WTC11 (cell line): ENCODE measurements around the gene RBMXL2. TPM values are rescaled to one million over a fixed set of nuclear protein-coding genes. Genes with fewer than 3 reads are reported as not detected.

ENCODE experiments used
- ATAC-seq: fragments of 200-7000 bp; cut with Tn5 transposase; 2 replicates; pipeline ENCODE4 v1.10.0; 2021; ENCODE audit warnings: mild to moderate bottlenecking, moderate library complexity
- CTCF ChIA-PET: fragments of 300-600 bp; sonication (Branson Sonifier 250); formaldehyde crosslinking; loops from one replicate; lab custom pipeline; 2021; ENCODE audit warnings: antibody characterized with exemption; lab: Charles Lee
- POLR2A ChIA-PET: fragments of 350-600 bp; sonication (Branson Sonifier 250); formaldehyde crosslinking; loops from one replicate; lab custom pipeline; 2021; ENCODE audit warnings: antibody characterized with exemption; lab: Charles Lee
- DNase-seq: peaks from one replicate; pipeline ENCODE4 v3.0.0; 2021; ENCODE audit warnings: low spot score
- H3K27ac Mint-ChIP-seq: 2 replicates; pipeline ENCODE4 v1.8.0; 2021; ENCODE audit warnings: mixed read lengths
- H3K27me3 Mint-ChIP-seq: 2 replicates; pipeline ENCODE4 v1.8.0; 2021; ENCODE audit warnings: low read depth, mild to moderate bottlenecking, moderate library complexity, mixed read lengths
- H3K36me3 Mint-ChIP-seq: 2 replicates; pipeline ENCODE4 v1.8.0; 2021; ENCODE audit warnings: mixed read lengths
- H3K4me1 Mint-ChIP-seq: 2 replicates; pipeline ENCODE4 v1.8.0; 2022; ENCODE audit warnings: mixed read lengths
- H3K4me3 Mint-ChIP-seq: 2 replicates; pipeline ENCODE4 v1.8.0; 2021; ENCODE audit warnings: mild to moderate bottlenecking, moderate library complexity, mixed read lengths
- H3K9me3 Mint-ChIP-seq: 2 replicates; pipeline ENCODE4 v1.8.0; 2021; ENCODE audit warnings: mixed read lengths
- CBFB ChIP-seq: sonication (generic); formaldehyde crosslinking; IDR thresholded peaks from 2 replicates; pipeline ENCODE4 v1.8.1; 2022; ENCODE audit warnings: mild to moderate bottlenecking, low read depth, missing genetic modification reagents
- ETV6 ChIP-seq: sonication (generic); formaldehyde crosslinking; IDR thresholded peaks from 2 replicates; pipeline ENCODE4 v1.8.1; 2022; ENCODE audit warnings: mild to moderate bottlenecking, missing genetic modification reagents
- IRF2 ChIP-seq: sonication (generic); formaldehyde crosslinking; IDR thresholded peaks from 2 replicates; pipeline ENCODE4 v1.8.0; 2022; ENCODE audit warnings: low read depth, missing genetic modification reagents, borderline replicate concordance
- NFYB ChIP-seq: sonication (generic); formaldehyde crosslinking; conservative IDR thresholded peaks from 2 replicates; pipeline ENCODE4 v1.8.0; 2022; ENCODE audit warnings: low read depth, missing genetic modification reagents
- NR3C1 ChIP-seq: sonication (generic); formaldehyde crosslinking; conservative IDR thresholded peaks from 2 replicates; pipeline ENCODE4 v1.8.1; 2023; ENCODE audit warnings: low read depth, mild to moderate bottlenecking, missing genetic modification reagents
- OVOL2 ChIP-seq: fragments of 250-450 bp; sonication (Bioruptor Pico); IDR thresholded peaks from 2 replicates; pipeline ENCODE4 v1.9.0; 2021; ENCODE audit warnings: mild to moderate bottlenecking, borderline replicate concordance
- ZBTB21 ChIP-seq: sonication (generic); formaldehyde crosslinking; IDR thresholded peaks from 2 replicates; pipeline ENCODE4 v1.8.1; 2023; ENCODE audit warnings: mild to moderate bottlenecking, missing genetic modification reagents, borderline replicate concordance
- ZNF219 ChIP-seq: sonication (generic); formaldehyde crosslinking; IDR thresholded peaks from 2 replicates; pipeline ENCODE4 v1.8.0; 2023; ENCODE audit warnings: missing genetic modification reagents, mild to moderate bottlenecking, borderline replicate concordance
- ZNF317 ChIP-seq: sonication (generic); formaldehyde crosslinking; IDR thresholded peaks from 2 replicates; pipeline ENCODE4 v1.8.1; 2023; ENCODE audit warnings: low read depth, mild to moderate bottlenecking, moderate library complexity, missing genetic modification reagents, borderline replicate concordance
- total RNA-seq: library from RNA; stranded (reverse); gene quantifications from 3 replicates; pipeline ENCODE4 v1.2.3, GENCODE V29; 2021
- TF ChIP-seq, protein P1 (sequence below): sonication (generic); formaldehyde crosslinking; IDR thresholded peaks from 2 replicates; pipeline ENCODE4 v1.8.1; 2023; ENCODE audit warnings: mild to moderate bottlenecking, missing genetic modification reagents, moderate library complexity
- TF ChIP-seq, protein P2 (sequence below): fragments of 200-600 bp; IDR thresholded peaks from 2 replicates; pipeline ENCODE4 v1.8.0; 2022; ENCODE audit warnings: antibody characterized with exemption
- TF ChIP-seq, protein P3 (sequence below): sonication (generic); formaldehyde crosslinking; IDR thresholded peaks from 2 replicates; pipeline ENCODE4 v1.8.1; 2023; ENCODE audit warnings: mild to moderate bottlenecking, missing genetic modification reagents
- TF ChIP-seq, protein P4 (sequence below): sonication (generic); formaldehyde crosslinking; IDR thresholded peaks from 2 replicates; pipeline ENCODE4 v1.8.1; 2023; ENCODE audit warnings: mild to moderate bottlenecking, missing genetic modification reagents, borderline replicate concordance
- TF ChIP-seq, protein P5 (sequence below): sonication (generic); formaldehyde crosslinking; conservative IDR thresholded peaks from 2 replicates; pipeline ENCODE4 v1.8.1; 2023; ENCODE audit warnings: mild to moderate bottlenecking, low read depth, missing genetic modification reagents, moderate library complexity
- TF ChIP-seq, protein P6 (sequence below): sonication (generic); formaldehyde crosslinking; IDR thresholded peaks from 2 replicates; pipeline ENCODE4 v1.8.0; 2023; ENCODE audit warnings: mild to moderate bottlenecking, missing genetic modification reagents
- TF ChIP-seq, protein P7 (sequence below): sonication (generic); formaldehyde crosslinking; IDR thresholded peaks from 2 replicates; pipeline ENCODE4 v1.8.1; 2022; ENCODE audit warnings: mild to moderate bottlenecking, moderate library complexity, missing genetic modification reagents
- TF ChIP-seq, protein P8 (sequence below): fragments of 250-450 bp; sonication (Bioruptor Pico); IDR thresholded peaks from 2 replicates; pipeline ENCODE4 v1.9.0; 2021; ENCODE audit warnings: mild to moderate bottlenecking

Gene RBMXL2
- total RNA-seq, 1 experiment from 2014 or later: not detected

DNA sequence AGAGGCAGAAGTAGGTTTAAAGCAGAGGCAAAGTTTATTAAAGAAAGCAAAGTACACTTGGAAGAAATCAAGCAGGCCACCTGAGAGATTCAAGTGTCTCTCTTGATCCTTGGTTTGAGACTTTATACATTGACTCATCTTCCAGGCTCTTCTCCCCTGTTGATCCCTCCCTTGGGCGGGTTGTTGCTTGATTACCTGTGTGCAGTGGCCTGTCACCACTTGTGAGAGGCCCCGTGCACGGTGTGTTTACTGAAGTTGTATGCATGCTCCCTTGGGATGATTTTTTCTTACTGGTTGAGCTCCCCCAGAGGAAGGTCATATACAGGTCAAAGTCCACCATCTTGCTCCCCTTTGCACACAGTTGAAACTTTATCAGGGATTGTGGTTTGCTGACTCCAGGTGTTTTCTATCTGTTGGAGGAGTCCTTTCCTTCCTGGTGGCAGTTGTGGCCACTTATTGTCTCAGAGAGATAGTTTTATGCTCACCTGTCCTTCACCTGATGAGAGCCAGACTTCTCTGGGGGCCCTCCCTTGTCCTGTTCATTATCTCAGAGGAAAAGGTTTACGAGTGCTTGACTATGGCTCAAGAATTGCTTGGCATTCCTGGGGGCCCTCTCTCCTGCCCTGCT lies 16.3 kb upstream of the RBMXL2 start:
- H3K9me3 Mint-ChIP-seq: peaks cover 6% of the 10 kb centered on the region
- no peak for DNase-seq
- no peak overlapping the region for H3K27ac Mint-ChIP-seq
- ATAC-seq: no peak
- no peaks in the 10 kb centered on the region for H3K27me3 Mint-ChIP-seq
- POLR2A ChIA-PET: no interaction called here
- CTCF ChIA-PET: no interaction called here
- no peak overlapping the region for H3K4me3 Mint-ChIP-seq
- H3K36me3 Mint-ChIP-seq: peaks cover 4% of the 10 kb centered on the region
- H3K4me1 Mint-ChIP-seq: peaks cover 20% of the 10 kb centered on the region
- no peak for TF ChIP-seq ETV6 (CRISPR knock-in tag)
- TF ChIP-seq, protein P1, sequence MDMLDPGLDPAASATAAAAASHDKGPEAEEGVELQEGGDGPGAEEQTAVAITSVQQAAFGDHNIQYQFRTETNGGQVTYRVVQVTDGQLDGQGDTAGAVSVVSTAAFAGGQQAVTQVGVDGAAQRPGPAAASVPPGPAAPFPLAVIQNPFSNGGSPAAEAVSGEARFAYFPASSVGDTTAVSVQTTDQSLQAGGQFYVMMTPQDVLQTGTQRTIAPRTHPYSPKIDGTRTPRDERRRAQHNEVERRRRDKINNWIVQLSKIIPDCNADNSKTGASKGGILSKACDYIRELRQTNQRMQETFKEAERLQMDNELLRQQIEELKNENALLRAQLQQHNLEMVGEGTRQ: no peak
- TF ChIP-seq, protein P2, sequence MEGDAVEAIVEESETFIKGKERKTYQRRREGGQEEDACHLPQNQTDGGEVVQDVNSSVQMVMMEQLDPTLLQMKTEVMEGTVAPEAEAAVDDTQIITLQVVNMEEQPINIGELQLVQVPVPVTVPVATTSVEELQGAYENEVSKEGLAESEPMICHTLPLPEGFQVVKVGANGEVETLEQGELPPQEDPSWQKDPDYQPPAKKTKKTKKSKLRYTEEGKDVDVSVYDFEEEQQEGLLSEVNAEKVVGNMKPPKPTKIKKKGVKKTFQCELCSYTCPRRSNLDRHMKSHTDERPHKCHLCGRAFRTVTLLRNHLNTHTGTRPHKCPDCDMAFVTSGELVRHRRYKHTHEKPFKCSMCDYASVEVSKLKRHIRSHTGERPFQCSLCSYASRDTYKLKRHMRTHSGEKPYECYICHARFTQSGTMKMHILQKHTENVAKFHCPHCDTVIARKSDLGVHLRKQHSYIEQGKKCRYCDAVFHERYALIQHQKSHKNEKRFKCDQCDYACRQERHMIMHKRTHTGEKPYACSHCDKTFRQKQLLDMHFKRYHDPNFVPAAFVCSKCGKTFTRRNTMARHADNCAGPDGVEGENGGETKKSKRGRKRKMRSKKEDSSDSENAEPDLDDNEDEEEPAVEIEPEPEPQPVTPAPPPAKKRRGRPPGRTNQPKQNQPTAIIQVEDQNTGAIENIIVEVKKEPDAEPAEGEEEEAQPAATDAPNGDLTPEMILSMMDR: no peak
- no peak for TF ChIP-seq NR3C1
- TF ChIP-seq, protein P3, sequence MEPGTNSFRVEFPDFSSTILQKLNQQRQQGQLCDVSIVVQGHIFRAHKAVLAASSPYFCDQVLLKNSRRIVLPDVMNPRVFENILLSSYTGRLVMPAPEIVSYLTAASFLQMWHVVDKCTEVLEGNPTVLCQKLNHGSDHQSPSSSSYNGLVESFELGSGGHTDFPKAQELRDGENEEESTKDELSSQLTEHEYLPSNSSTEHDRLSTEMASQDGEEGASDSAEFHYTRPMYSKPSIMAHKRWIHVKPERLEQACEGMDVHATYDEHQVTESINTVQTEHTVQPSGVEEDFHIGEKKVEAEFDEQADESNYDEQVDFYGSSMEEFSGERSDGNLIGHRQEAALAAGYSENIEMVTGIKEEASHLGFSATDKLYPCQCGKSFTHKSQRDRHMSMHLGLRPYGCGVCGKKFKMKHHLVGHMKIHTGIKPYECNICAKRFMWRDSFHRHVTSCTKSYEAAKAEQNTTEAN (CRISPR knock-in tag): no peak
- TF ChIP-seq CBFB (CRISPR knock-in tag): no peak
- TF ChIP-seq, protein P4, sequence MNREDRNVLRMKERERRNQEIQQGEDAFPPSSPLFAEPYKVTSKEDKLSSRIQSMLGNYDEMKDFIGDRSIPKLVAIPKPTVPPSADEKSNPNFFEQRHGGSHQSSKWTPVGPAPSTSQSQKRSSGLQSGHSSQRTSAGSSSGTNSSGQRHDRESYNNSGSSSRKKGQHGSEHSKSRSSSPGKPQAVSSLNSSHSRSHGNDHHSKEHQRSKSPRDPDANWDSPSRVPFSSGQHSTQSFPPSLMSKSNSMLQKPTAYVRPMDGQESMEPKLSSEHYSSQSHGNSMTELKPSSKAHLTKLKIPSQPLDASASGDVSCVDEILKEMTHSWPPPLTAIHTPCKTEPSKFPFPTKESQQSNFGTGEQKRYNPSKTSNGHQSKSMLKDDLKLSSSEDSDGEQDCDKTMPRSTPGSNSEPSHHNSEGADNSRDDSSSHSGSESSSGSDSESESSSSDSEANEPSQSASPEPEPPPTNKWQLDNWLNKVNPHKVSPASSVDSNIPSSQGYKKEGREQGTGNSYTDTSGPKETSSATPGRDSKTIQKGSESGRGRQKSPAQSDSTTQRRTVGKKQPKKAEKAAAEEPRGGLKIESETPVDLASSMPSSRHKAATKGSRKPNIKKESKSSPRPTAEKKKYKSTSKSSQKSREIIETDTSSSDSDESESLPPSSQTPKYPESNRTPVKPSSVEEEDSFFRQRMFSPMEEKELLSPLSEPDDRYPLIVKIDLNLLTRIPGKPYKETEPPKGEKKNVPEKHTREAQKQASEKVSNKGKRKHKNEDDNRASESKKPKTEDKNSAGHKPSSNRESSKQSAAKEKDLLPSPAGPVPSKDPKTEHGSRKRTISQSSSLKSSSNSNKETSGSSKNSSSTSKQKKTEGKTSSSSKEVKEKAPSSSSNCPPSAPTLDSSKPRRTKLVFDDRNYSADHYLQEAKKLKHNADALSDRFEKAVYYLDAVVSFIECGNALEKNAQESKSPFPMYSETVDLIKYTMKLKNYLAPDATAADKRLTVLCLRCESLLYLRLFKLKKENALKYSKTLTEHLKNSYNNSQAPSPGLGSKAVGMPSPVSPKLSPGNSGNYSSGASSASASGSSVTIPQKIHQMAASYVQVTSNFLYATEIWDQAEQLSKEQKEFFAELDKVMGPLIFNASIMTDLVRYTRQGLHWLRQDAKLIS (CRISPR knock-in tag): no peak
- TF ChIP-seq, protein P5, sequence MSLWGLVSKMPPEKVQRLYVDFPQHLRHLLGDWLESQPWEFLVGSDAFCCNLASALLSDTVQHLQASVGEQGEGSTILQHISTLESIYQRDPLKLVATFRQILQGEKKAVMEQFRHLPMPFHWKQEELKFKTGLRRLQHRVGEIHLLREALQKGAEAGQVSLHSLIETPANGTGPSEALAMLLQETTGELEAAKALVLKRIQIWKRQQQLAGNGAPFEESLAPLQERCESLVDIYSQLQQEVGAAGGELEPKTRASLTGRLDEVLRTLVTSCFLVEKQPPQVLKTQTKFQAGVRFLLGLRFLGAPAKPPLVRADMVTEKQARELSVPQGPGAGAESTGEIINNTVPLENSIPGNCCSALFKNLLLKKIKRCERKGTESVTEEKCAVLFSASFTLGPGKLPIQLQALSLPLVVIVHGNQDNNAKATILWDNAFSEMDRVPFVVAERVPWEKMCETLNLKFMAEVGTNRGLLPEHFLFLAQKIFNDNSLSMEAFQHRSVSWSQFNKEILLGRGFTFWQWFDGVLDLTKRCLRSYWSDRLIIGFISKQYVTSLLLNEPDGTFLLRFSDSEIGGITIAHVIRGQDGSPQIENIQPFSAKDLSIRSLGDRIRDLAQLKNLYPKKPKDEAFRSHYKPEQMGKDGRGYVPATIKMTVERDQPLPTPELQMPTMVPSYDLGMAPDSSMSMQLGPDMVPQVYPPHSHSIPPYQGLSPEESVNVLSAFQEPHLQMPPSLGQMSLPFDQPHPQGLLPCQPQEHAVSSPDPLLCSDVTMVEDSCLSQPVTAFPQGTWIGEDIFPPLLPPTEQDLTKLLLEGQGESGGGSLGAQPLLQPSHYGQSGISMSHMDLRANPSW (CRISPR knock-in tag): no peak
- no peak for TF ChIP-seq ZNF317 (CRISPR knock-in tag)
- TF ChIP-seq OVOL2 (CRISPR knock-in tag): no peak
- TF ChIP-seq, protein P6, sequence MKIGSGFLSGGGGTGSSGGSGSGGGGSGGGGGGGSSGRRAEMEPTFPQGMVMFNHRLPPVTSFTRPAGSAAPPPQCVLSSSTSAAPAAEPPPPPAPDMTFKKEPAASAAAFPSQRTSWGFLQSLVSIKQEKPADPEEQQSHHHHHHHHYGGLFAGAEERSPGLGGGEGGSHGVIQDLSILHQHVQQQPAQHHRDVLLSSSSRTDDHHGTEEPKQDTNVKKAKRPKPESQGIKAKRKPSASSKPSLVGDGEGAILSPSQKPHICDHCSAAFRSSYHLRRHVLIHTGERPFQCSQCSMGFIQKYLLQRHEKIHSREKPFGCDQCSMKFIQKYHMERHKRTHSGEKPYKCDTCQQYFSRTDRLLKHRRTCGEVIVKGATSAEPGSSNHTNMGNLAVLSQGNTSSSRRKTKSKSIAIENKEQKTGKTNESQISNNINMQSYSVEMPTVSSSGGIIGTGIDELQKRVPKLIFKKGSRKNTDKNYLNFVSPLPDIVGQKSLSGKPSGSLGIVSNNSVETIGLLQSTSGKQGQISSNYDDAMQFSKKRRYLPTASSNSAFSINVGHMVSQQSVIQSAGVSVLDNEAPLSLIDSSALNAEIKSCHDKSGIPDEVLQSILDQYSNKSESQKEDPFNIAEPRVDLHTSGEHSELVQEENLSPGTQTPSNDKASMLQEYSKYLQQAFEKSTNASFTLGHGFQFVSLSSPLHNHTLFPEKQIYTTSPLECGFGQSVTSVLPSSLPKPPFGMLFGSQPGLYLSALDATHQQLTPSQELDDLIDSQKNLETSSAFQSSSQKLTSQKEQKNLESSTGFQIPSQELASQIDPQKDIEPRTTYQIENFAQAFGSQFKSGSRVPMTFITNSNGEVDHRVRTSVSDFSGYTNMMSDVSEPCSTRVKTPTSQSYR (CRISPR knock-in tag): no peak
- TF ChIP-seq, protein P7, sequence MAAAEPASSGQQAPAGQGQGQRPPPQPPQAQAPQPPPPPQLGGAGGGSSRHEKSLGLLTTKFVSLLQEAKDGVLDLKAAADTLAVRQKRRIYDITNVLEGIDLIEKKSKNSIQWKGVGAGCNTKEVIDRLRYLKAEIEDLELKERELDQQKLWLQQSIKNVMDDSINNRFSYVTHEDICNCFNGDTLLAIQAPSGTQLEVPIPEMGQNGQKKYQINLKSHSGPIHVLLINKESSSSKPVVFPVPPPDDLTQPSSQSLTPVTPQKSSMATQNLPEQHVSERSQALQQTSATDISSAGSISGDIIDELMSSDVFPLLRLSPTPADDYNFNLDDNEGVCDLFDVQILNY (CRISPR knock-in tag): no peak
- TF ChIP-seq ZNF219: no peak
- no peak for TF ChIP-seq ZBTB21 (CRISPR knock-in tag)
- TF ChIP-seq, protein P8, sequence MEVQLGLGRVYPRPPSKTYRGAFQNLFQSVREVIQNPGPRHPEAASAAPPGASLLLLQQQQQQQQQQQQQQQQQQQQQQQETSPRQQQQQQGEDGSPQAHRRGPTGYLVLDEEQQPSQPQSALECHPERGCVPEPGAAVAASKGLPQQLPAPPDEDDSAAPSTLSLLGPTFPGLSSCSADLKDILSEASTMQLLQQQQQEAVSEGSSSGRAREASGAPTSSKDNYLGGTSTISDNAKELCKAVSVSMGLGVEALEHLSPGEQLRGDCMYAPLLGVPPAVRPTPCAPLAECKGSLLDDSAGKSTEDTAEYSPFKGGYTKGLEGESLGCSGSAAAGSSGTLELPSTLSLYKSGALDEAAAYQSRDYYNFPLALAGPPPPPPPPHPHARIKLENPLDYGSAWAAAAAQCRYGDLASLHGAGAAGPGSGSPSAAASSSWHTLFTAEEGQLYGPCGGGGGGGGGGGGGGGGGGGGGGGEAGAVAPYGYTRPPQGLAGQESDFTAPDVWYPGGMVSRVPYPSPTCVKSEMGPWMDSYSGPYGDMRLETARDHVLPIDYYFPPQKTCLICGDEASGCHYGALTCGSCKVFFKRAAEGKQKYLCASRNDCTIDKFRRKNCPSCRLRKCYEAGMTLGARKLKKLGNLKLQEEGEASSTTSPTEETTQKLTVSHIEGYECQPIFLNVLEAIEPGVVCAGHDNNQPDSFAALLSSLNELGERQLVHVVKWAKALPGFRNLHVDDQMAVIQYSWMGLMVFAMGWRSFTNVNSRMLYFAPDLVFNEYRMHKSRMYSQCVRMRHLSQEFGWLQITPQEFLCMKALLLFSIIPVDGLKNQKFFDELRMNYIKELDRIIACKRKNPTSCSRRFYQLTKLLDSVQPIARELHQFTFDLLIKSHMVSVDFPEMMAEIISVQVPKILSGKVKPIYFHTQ (CRISPR knock-in tag): no peak
- TF ChIP-seq IRF2 (CRISPR knock-in tag): no peak
- TF ChIP-seq NFYB (CRISPR knock-in tag): no peak
